Brain microvascular endothelial cell (primary cell): ENCODE measurements around the gene CLMP.

Source experiments
- DNase-seq: peaks from one replicate; pipeline ENCODE4 v3.0.0-alpha.2; 2020
- H3K27ac ChIP-seq: fragments of 250-450 bp; sonication (Bioruptor Pico); 2 replicates; pipeline ENCODE4 v1.5.1; 2020; ENCODE audit warnings: mild to moderate bottlenecking, moderate library complexity
- H3K27me3 ChIP-seq: fragments of 250-450 bp; sonication (Bioruptor Pico); replicated peaks from 2 replicates; pipeline ENCODE4 v1.5.1; 2020; ENCODE audit warnings: mild to moderate bottlenecking
- H3K36me3 ChIP-seq: fragments of 250-450 bp; sonication (Bioruptor Pico); replicated peaks from 2 replicates; pipeline ENCODE4 v1.5.1; 2020; ENCODE audit warnings: mild to moderate bottlenecking
- H3K4me3 ChIP-seq: 2 replicates; pipeline ENCODE4 v1.5.1; 2011; ENCODE audit warnings: low read depth, mild to moderate bottlenecking, control low read depth, low read length, moderate library complexity
- CTCF ChIP-seq: IDR thresholded peaks from 2 replicates; pipeline ENCODE4 v1.5.1; 2011; ENCODE audit warnings: low read depth, mild to moderate bottlenecking, moderate library complexity, low read length, control low read depth, inconsistent platforms; ENCODE audit errors: missing control alignments
- in situ Hi-C: cut with HindIII; loops from 2 replicates; pipeline ENCODE4 v1.10.0; 2017; ENCODE audit warnings: low sequenced_read_pairs, low pct_ligation_motif_present

CLMP gene

GRCh38 chr11:123143921-123144320, 51.1 kb downstream of the CLMP start:
- DNase-seq, result no peak
- in situ Hi-C loops, result no loop called here
- Histone ChIP-seq H3K27ac (no peak overlapping the region), H3K27me3 (no peaks in the 10 kb centered on the region), H3K36me3 (no peaks in the 10 kb centered on the region), H3K4me3 (no peak overlapping the region)
- TF ChIP-seq CTCF, result no peak

- Histone ChIP-seq H3K27me3 (no peaks in the 10 kb centered on the region), H3K4me3 (no peak overlapping the region), H3K27ac (no peak overlapping the region), H3K36me3 (no peaks in the 10 kb centered on the region)
- in situ Hi-C loops, result no loop called here
- DNase-seq, result no peak
- no peak for TF ChIP-seq CTCF
Observed at GRCh38 chr11:123143476-123143875, 51.6 kb downstream of the CLMP start.

GRCh38 chr11:123139206-123139605, 55.8 kb downstream of the CLMP start:
- no peaks in the 10 kb centered on the region for H3K36me3 ChIP-seq
- H3K27me3 ChIP-seq, result no peaks in the 10 kb centered on the region
- in situ Hi-C loops, result no loop called here
- H3K27ac ChIP-seq, result no peak overlapping the region
- TF ChIP-seq CTCF, result no peak
- no peak for DNase-seq
- H3K4me3 ChIP-seq, result no peak overlapping the region

- peak; percentile 54 for TF ChIP-seq CTCF
- in situ Hi-C loops, result no loop called here
- Histone ChIP-seq H3K27ac (peak overlapping the region; percentile 69), H3K36me3 (no peaks in the 10 kb centered on the region), H3K27me3 (no peaks in the 10 kb centered on the region), H3K4me3 (no peak overlapping the region)
- DNase-seq, result peak; percentile 46
Observed at GRCh38 chr11:123137431-123138224, 57.4 kb downstream of the CLMP start.

- Histone ChIP-seq H3K4me3 (no peak overlapping the region), H3K27ac (no peak overlapping the region), H3K36me3 (no peaks in the 10 kb centered on the region), H3K27me3 (no peaks in the 10 kb centered on the region)
- in situ Hi-C loops, result no loop called here
- no peak for DNase-seq
- TF ChIP-seq CTCF, result no peak
Observed at GRCh38 chr11:123135863-123136446, 59.1 kb downstream of the CLMP start.
